Umbilical cord (tissue), 2 donors: ENCODE data around the gene MSX2. TPM values are rescaled to one million over a fixed set of nuclear protein-coding genes. Genes with fewer than 3 reads are reported as not detected.

ENCODE experiments used
- DNase-seq: peaks from one replicate; pipeline ENCODE4 v3.0.0-alpha.2; 2015; ENCODE audit warnings: low spot score
- total RNA-seq: library from RNA; depleted of rRNA; stranded (reverse); fragments of >200 nt; gene quantifications from one replicate; pipeline ENCODE4 v1.2.3, GENCODE V29; 2014; ENCODE audit warnings: low replicate concordance; ENCODE audit not compliant: insufficient read depth

Gene MSX2
- total RNA-seq = 8.2 TPM

DNA sequence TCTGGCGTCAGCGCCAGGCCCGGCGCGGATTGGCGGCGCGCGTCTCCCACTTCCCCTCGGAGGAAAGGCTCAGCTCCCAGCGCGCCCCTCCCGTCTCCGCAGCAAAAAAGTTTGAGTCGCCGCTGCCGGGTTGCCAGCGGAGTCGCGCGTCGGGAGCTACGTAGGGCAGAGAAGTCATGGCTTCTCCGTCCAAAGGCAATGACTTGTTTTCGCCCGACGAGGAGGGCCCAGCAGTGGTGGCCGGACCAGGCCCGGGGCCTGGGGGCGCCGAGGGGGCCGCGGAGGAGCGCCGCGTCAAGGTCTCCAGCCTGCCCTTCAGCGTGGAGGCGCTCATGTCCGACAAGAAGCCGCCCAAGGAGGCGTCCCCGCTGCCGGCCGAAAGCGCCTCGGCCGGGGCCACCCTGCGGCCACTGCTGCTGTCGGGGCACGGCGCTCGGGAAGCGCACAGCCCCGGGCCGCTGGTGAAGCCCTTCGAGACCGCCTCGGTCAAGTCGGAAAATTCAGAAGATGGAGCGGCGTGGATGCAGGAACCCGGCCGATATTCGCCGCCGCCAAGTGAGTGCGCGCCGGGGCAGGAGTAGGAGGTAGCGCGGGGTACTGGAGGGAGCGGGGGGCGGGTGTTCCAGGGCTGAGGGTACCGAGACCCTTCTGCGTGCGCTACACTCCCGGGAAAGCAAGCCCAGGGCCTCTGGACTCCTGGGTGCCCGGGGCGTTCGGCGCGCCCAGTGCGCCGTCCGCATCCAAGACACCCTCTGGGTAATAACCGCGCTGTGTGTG lies at the start of gene MSX2:
MSX2 (plus strand) TSS at position 99 of the 777 bp plus-strand sequence; CDS start at position 177, 78 bp downstream.
- DNase-seq = peak; percentile 97

GRCh38 chr5:174675110-174675509 lies 49.3 kb upstream of the MSX2 start:
- no peak for DNase-seq

DNA sequence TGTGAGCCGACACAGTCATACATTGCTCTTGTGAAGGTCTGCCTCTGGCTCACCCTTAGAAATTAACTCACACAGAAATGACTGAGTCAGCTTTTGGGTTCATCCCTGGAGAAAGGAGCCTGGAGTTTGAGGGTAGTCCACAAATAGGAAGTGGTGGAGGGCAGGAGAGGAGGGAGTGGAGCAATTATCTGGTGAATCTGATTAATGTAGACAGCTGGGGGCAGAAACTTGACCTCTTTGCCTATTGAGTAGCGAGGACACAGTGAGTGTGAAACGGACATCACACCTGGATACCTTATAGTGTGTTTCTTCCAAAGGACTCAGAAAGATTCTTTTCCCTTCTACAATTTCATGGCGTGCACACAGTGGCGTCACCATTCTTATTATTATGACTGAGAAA lies 48.5 kb upstream of the MSX2 start:
- peak; percentile 35 for DNase-seq

- no peak for DNase-seq
Observed at GRCh38 chr5:174678107-174678506, 46.3 kb upstream of the MSX2 start.

DNA sequence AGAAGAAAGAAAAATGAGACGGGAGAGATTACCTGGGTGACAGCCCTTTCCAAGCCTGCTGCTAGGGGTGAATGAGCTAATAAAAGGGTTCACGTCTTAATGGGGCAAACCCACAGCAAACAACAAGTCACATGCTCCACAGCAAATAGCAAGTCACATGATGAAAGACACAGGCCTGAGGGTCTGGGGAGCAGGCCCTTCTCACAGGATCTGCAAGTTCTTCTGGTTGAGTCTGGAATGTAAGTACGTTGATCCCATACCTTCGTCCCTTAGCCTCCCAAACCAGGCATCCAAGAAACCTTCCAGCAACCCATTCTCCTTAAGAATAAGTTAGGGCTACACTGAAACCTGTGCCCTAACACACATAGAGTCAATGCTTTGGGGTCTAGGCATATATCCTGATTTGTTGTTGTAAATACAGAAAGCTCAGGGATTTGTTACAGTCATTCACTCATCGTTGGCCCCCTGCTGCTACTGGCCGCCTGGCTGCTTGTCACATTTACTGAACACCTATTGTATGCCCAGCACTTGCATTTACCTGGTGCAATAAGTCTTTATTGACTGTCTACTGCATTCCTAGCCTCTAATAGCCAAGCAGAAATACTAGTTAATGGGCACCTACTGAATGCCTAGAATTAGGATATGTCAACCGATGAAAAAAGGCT lies 43.3 kb upstream of the MSX2 start:
- no peak for DNase-seq

GRCh38 chr5:174687503-174687902 lies 36.9 kb upstream of the MSX2 start:
- no peak for DNase-seq

GRCh38 chr5:174688441-174689354 lies 35.7 kb upstream of the MSX2 start:
- peak; percentile 21 for DNase-seq

- peak; percentile 56 for DNase-seq
Observed at GRCh38 chr5:174690271-174690670, 34.1 kb upstream of the MSX2 start.

GRCh38 chr5:174692381-174692780 lies 32.0 kb upstream of the MSX2 start:
- DNase-seq = peak; percentile 51

DNA sequence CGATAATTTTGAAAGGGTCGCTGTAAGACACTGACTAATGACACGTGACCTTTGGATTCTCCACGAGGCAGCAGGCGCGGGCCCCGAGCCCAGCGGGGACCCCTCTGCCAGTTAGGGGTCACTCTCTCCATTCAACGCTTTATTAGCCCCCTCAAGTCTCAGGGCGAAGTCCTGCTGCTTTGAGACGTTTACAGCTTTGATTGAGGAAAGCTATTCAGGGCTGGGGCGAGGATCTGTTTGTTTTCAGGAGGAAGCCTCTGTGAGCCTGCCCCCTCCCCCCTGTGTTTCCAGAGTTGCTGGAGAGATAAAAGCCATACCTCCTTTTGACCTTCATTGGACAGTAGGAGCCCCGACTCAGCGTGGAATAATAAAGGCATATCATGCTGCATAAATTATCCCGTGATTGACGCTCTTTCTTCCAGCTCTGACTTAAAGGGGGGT lies 31.4 kb upstream of the MSX2 start:
- peak; percentile 75 for DNase-seq

DNA sequence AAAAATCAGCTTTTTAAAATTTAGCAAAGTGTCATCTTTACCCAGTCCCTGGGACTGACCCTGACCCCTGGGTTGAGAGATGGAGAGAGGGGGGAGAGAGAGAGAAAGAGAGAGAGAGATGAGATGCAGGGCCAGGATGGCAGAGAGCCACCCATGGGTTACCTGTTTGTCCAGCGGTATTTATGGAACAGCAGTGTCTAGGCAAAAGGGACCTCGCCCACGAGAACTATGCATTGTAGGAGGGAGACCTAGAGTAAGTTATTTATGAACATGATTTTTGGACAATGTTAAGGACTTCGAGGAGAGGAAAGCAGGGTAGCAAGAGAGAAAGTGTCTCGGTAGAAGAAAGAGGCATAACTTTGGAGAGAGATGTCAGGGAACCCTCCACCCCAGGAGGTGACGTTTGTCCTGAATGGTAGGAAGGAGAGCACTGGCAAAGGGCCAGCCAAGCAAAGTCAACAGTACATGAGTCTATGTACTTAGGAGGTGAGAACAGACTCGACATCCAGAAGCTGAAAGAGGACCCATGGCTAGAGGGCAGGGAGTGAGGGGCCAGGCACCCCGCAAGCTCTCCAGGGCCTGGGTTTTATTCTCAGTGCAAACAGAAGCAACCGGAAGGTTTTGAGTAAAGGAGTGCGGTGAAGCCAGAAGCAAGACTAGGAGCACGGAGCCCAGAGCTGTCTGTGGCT lies 30.5 kb upstream of the MSX2 start:
- no peak for DNase-seq

GRCh38 chr5:174694611-174695010 lies 29.8 kb upstream of the MSX2 start:
- DNase-seq = no peak

GRCh38 chr5:174698156-174698555 lies 26.2 kb upstream of the MSX2 start:
- DNase-seq = no peak

DNA sequence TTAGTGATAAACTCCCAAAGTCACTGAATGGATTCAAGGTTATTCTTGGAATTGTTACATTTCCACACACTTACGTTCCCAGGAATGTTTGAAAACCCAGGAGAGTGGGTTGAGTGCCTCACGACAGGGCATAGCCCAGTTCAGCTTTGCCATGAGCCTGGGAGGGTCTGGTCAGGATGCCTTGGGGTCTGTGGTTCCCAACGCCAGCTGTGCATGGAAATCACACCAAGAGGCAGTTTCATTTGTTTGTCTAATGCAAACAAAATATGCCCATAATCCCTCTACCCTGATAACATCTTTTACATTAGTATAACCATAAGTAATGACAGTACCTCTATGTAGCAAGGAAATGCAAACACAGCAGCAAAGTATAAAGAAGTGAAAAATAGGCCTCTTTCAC lies 25.3 kb upstream of the MSX2 start:
- no peak for DNase-seq

GRCh38 chr5:174706997-174707572 lies 17.3 kb upstream of the MSX2 start:
- peak; percentile 36 for DNase-seq

DNA sequence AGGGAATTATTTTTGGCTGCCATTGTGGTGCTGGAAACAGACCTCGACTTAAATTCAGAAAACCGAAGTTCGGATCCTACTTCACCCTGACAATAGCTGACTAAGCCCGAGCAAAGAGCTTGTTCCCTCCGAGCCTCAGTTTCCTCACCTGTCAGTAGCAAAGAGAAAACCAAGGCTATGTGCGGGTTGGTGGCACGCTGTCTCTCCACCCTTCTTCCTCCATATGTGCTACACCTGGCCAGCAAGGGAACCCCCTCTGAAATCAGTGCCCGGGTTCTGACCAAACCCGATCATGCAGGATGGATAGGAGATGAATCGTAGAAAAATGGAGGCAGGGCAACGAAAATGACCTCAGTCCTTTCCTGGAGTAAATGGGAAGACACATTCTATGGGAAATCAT lies 16.7 kb upstream of the MSX2 start:
- DNase-seq = no peak

DNA sequence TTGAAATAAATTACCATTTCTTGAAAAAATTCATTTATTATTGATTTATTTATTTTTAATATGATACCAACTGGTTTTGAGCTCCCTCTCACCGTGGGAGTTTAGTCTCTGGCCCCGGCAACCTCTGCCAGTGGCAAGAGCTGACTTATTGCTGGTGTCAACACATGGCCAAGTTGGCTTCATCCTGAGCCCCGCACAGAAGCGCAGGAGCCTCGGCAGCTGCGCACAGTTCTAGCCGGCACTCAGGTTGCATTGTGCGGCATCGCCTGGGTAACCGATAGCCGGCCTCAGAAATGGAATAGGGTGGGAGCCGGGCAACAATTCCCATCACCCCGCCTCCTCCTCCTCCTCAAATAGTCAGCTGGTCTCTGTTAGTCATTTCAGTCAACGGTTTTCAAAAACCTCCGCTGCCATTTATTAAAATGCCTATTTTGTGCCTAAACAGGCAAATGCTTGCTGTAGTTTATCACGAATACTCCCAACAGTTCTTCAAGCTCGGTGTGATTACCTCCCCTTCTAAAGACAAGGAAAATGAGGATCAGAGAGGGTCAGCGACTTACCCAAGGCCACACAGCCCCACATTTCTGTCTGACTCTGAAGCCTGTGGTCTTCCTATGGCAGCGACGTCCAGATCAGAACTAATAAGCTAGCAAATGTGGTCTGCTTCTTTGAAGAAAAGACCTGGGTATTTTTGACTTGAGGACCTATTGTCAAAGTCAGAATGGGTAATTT lies 15.7 kb upstream of the MSX2 start:
- no peak for DNase-seq

GRCh38 chr5:174714751-174715150 lies 9.6 kb upstream of the MSX2 start:
- DNase-seq = no peak

GRCh38 chr5:174715804-174716203 lies 8.6 kb upstream of the MSX2 start:
- no peak for DNase-seq

DNA sequence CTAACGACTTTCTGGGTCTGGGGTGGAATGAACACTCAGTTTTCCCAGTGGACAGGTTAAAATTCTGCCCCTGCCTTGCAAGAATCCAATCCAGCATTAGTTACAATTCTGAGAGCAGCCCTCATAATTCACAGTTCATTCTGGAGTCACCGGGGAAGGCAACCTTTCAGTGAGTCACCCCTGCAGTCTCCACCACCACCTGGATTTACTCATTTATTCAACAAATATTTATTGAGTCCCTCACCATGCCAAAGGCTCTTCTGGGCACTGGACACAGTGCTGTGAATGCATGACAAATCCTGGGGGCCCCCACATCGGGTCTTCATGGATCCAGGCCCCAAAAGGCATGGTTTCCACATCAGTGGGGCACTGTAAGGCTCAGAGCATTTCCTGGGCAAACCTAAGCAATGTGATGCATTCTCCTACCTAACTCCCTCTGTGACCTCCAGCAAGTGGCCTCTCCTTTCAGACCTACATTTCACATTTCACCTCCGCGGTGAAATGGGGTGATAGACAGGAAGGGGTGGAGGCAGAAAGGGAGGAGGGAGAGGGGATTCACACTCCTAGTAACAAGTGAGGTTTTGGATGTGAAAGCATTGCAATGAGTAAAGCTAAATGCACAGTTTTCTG lies 6.4 kb upstream of the MSX2 start:
- no peak for DNase-seq
